Keratinocyte (primary cell): ENCODE results near the gene VWDE. TPM values are rescaled to one million over a fixed set of nuclear protein-coding genes. Genes with fewer than 3 reads are reported as not detected.
"Not testable (repeated sequence)": the region's sequence is repeated elsewhere in the genome, so short reads cannot be mapped to it uniquely, and the experiment has no call there.

Experiments used
- DNase-seq: peaks from one replicate; pipeline ENCODE4 v3.0.0-alpha.2; 2011; ENCODE audit warnings: low read depth, missing footprints, low spot score
- FAIRE-seq: peaks from 2 replicates; lab custom pipeline; 2011; peaks lifted over from hg19 to GRCh38; lab: Jason Lieb, UNC
- H2AFZ ChIP-seq: 2 replicates; pipeline ENCODE4 v1.6.0; 2012; ENCODE audit warnings: low read length, control low read depth, inconsistent platforms; ENCODE audit not compliant: control insufficient read depth
- H3K27ac ChIP-seq: 2 replicates; pipeline ENCODE4 v1.5.1; 2011; ENCODE audit warnings: low read length; ENCODE audit not compliant: control insufficient read depth, insufficient read depth
- H3K27me3 ChIP-seq: 3 replicates; pipeline ENCODE4 v1.6.0; 2011; ENCODE audit warnings: low read length; ENCODE audit not compliant: control insufficient read depth, insufficient read depth; ENCODE audit errors: extremely low read depth
- H3K36me3 ChIP-seq, 2 experiments: 2 replicates in 1 of 2; 3 replicates in 1 of 2; pipeline ENCODE4 v1.5.1; 2011; ENCODE audit warnings: low read length in 2 of 2, mild to moderate bottlenecking in 1 of 2; ENCODE audit not compliant: control insufficient read depth in 2 of 2, insufficient read depth in 2 of 2; ENCODE audit errors: extremely low read depth in 1 of 2
- H3K4me1 ChIP-seq: 3 replicates; pipeline ENCODE4 v1.5.1; 2011; ENCODE audit warnings: low read length; ENCODE audit not compliant: control insufficient read depth, insufficient read depth; ENCODE audit errors: extremely low read depth
- H3K4me2 ChIP-seq: 3 replicates; pipeline ENCODE4 v1.6.0; 2011; ENCODE audit warnings: low read depth, low read length; ENCODE audit not compliant: control insufficient read depth, insufficient read depth; ENCODE audit errors: extremely low read depth
- H3K4me3 ChIP-seq, 3 experiments: fragments of 200-600 bp in 1 of 3; sonication (generic) in 1 of 3; 2 replicates in 2 of 3; 3 replicates in 1 of 3; pipeline ENCODE4 v1.5.1; 2011 to 2016; ENCODE audit warnings: low read length in 3 of 3, mild to moderate bottlenecking in 3 of 3, control low read depth in 2 of 3, inconsistent platforms in 1 of 3, low read depth in 1 of 3, mixed read lengths in 1 of 3, mixed run types in 1 of 3, moderate library complexity in 1 of 3; ENCODE audit not compliant: control insufficient read depth in 2 of 3, insufficient read depth in 2 of 3; ENCODE audit errors: extremely low read depth in 1 of 3
- H3K79me2 ChIP-seq: 2 replicates; pipeline ENCODE4 v1.6.0; 2012; ENCODE audit warnings: low read length; ENCODE audit not compliant: control insufficient read depth, insufficient read depth
- H3K9ac ChIP-seq: 3 replicates; pipeline ENCODE4 v1.6.0; 2011; ENCODE audit warnings: low read length; ENCODE audit not compliant: control insufficient read depth, insufficient read depth; ENCODE audit errors: extremely low read depth
- H3K9me1 ChIP-seq: 3 replicates; pipeline ENCODE4 v1.6.0; 2011; ENCODE audit warnings: low read length; ENCODE audit not compliant: control insufficient read depth, insufficient read depth; ENCODE audit errors: extremely low read depth
- H3K9me3 ChIP-seq: 2 replicates; pipeline ENCODE4 v1.5.1; 2012; ENCODE audit warnings: low read depth, low read length; ENCODE audit not compliant: control insufficient read depth
- H4K20me1 ChIP-seq: 3 replicates; pipeline ENCODE4 v1.6.0; 2011; ENCODE audit warnings: low read length; ENCODE audit not compliant: control insufficient read depth, insufficient read depth; ENCODE audit errors: extremely low read depth
- EZH2 ChIP-seq: IDR thresholded peaks from one replicate; pipeline ENCODE4 v1.6.1; 2012; ENCODE audit warnings: inconsistent platforms, mild to moderate bottlenecking, low read length, moderate library complexity
- dilution Hi-C: fragments of 300-500 bp; cut with MboI; formaldehyde crosslinking; loops from one replicate; pipeline ENCODE4 v1.7.0; 2020; ENCODE audit warnings: low sequenced_read_pairs; ENCODE audit not compliant: extremely low pct_ligation_motif_present
- polyA minus RNA-seq, 3 experiments: library from RNA; depleted of rRNA, polyadenylated mRNA; stranded (reverse); fragments of >200 nt; gene quantifications; 1 replicate in 1 of 3; 2 replicates in 1 of 3; 3 replicates in 1 of 3; pipeline ENCODE4 v1.2.3, GENCODE V29; 2011
- polyA plus RNA-seq, 5 experiments: library from polyadenylated mRNA; depleted of rRNA in 3 of 5; stranded (reverse) in 3 of 5; stranded (forward) in 1 of 5; unstranded in 1 of 5; fragments of >200 nt; gene quantifications; 1 replicate in 1 of 5; 2 replicates in 3 of 5; 3 replicates in 1 of 5; pipeline versions ENCODE4 v1.2.1 to v1.2.3, GENCODE V29; 2011 to 2012; ENCODE audit warnings: missing spikeins in 2 of 5, low read depth in 1 of 5, low replicate concordance in 1 of 5
- TF ChIP-seq, protein P1 (sequence below), 3 experiments: IDR thresholded peaks in 1 of 3; conservative IDR thresholded peaks in 1 of 3; optimal IDR thresholded peaks in 1 of 3; 2 replicates in 2 of 3; 3 replicates in 1 of 3; pipeline versions ENCODE3 to v1.5.1; 2011; ENCODE audit warnings: low read length in 3 of 3, mild to moderate bottlenecking in 3 of 3, moderate library complexity in 2 of 3, control low read depth in 1 of 3, inconsistent platforms in 1 of 3; ENCODE audit not compliant: insufficient read depth in 2 of 3; ENCODE audit errors: extremely low read depth in 1 of 3

The VWDE gene
- 0.01 to 0.15 TPM (median 0.01 TPM) in 3 replicates for polyA plus RNA-seq
- polyA plus RNA-seq (2011; ENCODE audit: low read depth) = not detected
- not detected in 2 replicates for polyA plus RNA-seq (2011; cell fraction: cytosol; rRNA removed)
- 0.03 and 0.18 TPM in 2 replicates for polyA plus RNA-seq (2011; cell fraction: nucleus; rRNA removed)
- polyA plus RNA-seq (2012; ENCODE audit: low replicate concordance) = not detected in 2 replicates
- polyA minus RNA-seq = 0.03 to 0.06 TPM in 2 of 3 replicates, not detected in the other
- polyA minus RNA-seq (2011; cell fraction: cytosol; rRNA and poly(A)+ RNA removed) = not detected
- 0.23 TPM in 1 of 2 replicates, not detected in the other for polyA minus RNA-seq (2011; cell fraction: nucleus; rRNA and poly(A)+ RNA removed)

DNA sequence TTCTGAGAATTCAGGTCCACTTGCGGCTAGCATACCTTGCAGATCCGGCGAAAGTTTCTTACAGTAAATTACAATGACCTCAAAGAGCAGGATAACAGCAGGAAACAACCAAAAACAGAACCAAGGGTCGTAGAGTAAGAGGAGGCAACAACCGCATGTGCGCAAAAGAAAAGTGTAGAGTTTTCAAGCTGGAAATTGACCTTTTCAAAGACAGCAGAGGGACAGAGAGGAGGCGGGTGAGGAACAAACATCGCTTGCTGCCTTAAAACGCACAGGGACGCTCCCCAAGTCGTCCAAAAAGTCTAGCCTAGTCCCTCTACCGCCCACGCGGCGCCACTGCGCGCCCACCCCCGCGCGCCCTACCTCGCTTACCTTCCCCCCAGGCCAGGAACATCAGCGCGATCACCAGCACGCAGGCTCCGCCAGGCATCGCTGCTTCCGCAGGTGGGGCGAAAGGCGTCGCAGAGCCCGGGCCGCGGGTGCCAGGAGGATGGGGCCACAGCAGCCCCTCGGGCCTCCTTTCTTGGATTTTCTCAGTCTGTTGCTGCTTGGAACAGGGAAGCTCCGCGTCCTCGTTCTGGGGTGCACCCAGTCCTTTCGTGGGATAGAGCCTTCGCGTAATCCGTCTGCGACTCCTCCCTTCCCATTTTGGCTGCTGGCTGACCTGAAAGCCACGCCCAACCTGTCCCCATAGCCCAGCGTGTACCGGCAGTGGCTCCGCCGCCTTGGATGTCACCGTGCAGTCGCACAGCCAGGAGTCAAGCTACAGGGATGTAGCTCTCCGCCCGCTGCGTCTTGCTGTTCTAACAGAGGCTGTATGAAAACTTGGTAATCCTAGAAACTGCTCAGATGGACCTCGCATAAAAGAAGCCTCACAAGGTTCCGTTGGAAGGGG lies at the start of gene VWDE:
VWDE (minus strand) TSS at position 579 of the 895 bp plus-strand sequence; CDS start at position 430, 149 bp downstream.
- no peak for FAIRE-seq
- no peaks in the 10 kb centered on the region for H3K9me1 ChIP-seq
- no peaks in the 10 kb centered on the region for H3K36me3 ChIP-seq
- H3K9me3 ChIP-seq = no peaks in the 10 kb centered on the region
- peaks cover 6% of the 10 kb centered on the region for H3K4me1 ChIP-seq
- TF ChIP-seq, protein P1, sequence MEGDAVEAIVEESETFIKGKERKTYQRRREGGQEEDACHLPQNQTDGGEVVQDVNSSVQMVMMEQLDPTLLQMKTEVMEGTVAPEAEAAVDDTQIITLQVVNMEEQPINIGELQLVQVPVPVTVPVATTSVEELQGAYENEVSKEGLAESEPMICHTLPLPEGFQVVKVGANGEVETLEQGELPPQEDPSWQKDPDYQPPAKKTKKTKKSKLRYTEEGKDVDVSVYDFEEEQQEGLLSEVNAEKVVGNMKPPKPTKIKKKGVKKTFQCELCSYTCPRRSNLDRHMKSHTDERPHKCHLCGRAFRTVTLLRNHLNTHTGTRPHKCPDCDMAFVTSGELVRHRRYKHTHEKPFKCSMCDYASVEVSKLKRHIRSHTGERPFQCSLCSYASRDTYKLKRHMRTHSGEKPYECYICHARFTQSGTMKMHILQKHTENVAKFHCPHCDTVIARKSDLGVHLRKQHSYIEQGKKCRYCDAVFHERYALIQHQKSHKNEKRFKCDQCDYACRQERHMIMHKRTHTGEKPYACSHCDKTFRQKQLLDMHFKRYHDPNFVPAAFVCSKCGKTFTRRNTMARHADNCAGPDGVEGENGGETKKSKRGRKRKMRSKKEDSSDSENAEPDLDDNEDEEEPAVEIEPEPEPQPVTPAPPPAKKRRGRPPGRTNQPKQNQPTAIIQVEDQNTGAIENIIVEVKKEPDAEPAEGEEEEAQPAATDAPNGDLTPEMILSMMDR (optimal IDR thresholded peaks at IDR 0.05 in 1 of 3, IDR thresholded peaks at IDR 0.05 in 1 of 3, conservative IDR thresholded peaks at IDR 0.05 in 1 of 3; ENCODE audit: extremely low read depth in 1 of 3, insufficient read depth in 2 of 3, low read length in 3 of 3) = no peak
- TF ChIP-seq EZH2 = no peak
- H3K4me3 ChIP-seq = peak within 1 kb of the TSS; percentile 51 to 64 (median 56)
- H3K4me2 ChIP-seq = peak within 1 kb of the TSS; percentile 85
- peaks cover 16% of the 10 kb centered on the region for H3K27me3 ChIP-seq
- H3K9ac ChIP-seq = no peak within 1 kb of the TSS
- dilution Hi-C loops = no loop called here
- no peak within 1 kb of the TSS for H3K27ac ChIP-seq
- no peak for DNase-seq
- H4K20me1 ChIP-seq = no peaks in the 10 kb centered on the region
- H3K79me2 ChIP-seq = no peaks in the 10 kb centered on the region
- peak within 1 kb of the TSS; percentile 63 for H2AFZ ChIP-seq

DNA sequence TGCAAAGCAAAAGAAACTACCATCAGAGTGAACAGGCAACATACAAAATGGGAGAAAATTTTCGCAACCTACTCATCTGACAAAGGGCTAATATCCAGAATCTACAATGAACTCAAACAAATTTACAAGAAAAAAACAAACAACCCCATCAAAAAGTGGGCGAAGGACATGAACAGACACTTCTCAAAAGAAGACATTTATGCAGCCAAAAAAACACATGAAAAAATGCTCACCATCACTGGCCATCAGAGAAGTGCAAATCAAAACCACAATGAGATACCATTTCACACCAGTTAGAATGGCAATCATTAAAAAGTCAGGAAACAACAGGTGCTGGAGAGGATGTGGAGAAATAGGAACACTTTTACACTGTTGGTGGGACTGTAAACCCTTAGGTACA lies 49.5 kb upstream of the VWDE start:
- H3K36me3 ChIP-seq, H3K9me1 ChIP-seq, DNase-seq, H3K4me1 ChIP-seq, H3K9me3 ChIP-seq, H4K20me1 ChIP-seq, H3K27me3 ChIP-seq, H2AFZ ChIP-seq, H3K79me2 ChIP-seq, H3K9ac ChIP-seq, H3K4me3 ChIP-seq, FAIRE-seq, H3K27ac ChIP-seq, dilution Hi-C loops, H3K4me2 ChIP-seq: not testable (repeated sequence)
